Panc1 (cell line): ENCODE data around the gene DUXB. TPM values are rescaled to one million over a fixed set of nuclear protein-coding genes. Genes with fewer than 3 reads are reported as not detected.

Experiments used
- ATAC-seq: fragments of 200-7000 bp; cut with Tn5 transposase; 2 replicates; pipeline ENCODE4 v1.9.1; 2020; ENCODE audit warnings: mild to moderate bottlenecking, moderate library complexity
- BruUV-seq: library from RNA; stranded (reverse); fragments of 400-500 nt; replicated peaks from 2 replicates; lab custom pipeline; 2021; lab: Mats Ljungman, UMichigan
- CTCF ChIA-PET: fragments of 300-600 bp; sonication (Branson Sonifier 250); formaldehyde crosslinking; loops from one replicate; lab custom pipeline; 2022; ENCODE audit warnings: antibody characterized with exemption; lab: Charles Lee
- POLR2A ChIA-PET: fragments of 300-600 bp; sonication (Branson Sonifier 250); formaldehyde crosslinking; loops from one replicate; lab custom pipeline; 2022; ENCODE audit warnings: antibody characterized with exemption; lab: Charles Lee
- DNase-seq: peaks from one replicate; pipeline ENCODE4 v3.0.0-alpha.2; 2010; ENCODE audit warnings: low read depth, low spot score
- H3K27ac ChIP-seq: 2 replicates; pipeline ENCODE4 v1.5.1; 2011; ENCODE audit warnings: mild to moderate bottlenecking, low read length, inconsistent platforms
- H3K27me3 ChIP-seq: fragments of 200-500 bp; sonication (Bioruptor generic); 2 replicates; pipeline ENCODE4 v1.6.0; 2014; ENCODE audit warnings: low read length, inconsistent platforms; ENCODE audit not compliant: control insufficient read depth, insufficient read depth
- H3K36me3 ChIP-seq: fragments of 200-500 bp; sonication (Bioruptor generic); 2 replicates; pipeline ENCODE4 v1.5.1; 2014; ENCODE audit warnings: inconsistent platforms, mild to moderate bottlenecking, low read length, moderate library complexity; ENCODE audit not compliant: control insufficient read depth, insufficient read depth
- H3K4me1 ChIP-seq: 2 replicates; pipeline ENCODE4 v1.5.1; 2011; ENCODE audit warnings: inconsistent platforms, mild to moderate bottlenecking, low read length, moderate library complexity; ENCODE audit not compliant: control insufficient read depth, insufficient read depth
- H3K4me3 ChIP-seq, 2 experiments: 2 replicates each; pipeline ENCODE4 v1.5.1; 2011 to 2012; ENCODE audit warnings: low read depth in 2 of 2, low read length in 2 of 2, mild to moderate bottlenecking in 2 of 2, inconsistent platforms in 1 of 2, moderate library complexity in 1 of 2
- H3K9me3 ChIP-seq: fragments of 200-500 bp; sonication (Bioruptor generic); 2 replicates; pipeline ENCODE4 v1.5.1; 2014; ENCODE audit warnings: low read depth, mild to moderate bottlenecking, inconsistent platforms, low read length, moderate library complexity; ENCODE audit not compliant: control insufficient read depth, insufficient read depth
- POLR2AphosphoS5 ChIP-seq: IDR thresholded peaks from 2 replicates; pipeline ENCODE4 v1.6.1; 2012; ENCODE audit warnings: mild to moderate bottlenecking, low read depth, low read length, moderate library complexity
- SIN3A ChIP-seq: IDR thresholded peaks from 2 replicates; pipeline ENCODE4 v1.6.1; 2012; ENCODE audit warnings: low read depth, mild to moderate bottlenecking, low read length, moderate library complexity, borderline replicate concordance; ENCODE audit not compliant: insufficient read depth
- TCF7L2 ChIP-seq: IDR thresholded peaks from 2 replicates; pipeline ENCODE4 v1.6.1; 2011; ENCODE audit warnings: mild to moderate bottlenecking, low read depth, low read length, inconsistent platforms
- in situ Hi-C: cut with HindIII; loops from 2 replicates; pipeline ENCODE4 v1.10.0; 2016; ENCODE audit warnings: low sequenced_read_pairs, low pct_unique_long_range_greater_than_20kb
- intact Hi-C: fragments of 100-400 bp; cut with micrococcal nuclease; formaldehyde crosslinking; loops from one replicate; pipeline ENCODE4 v1.10.0; 2022; ENCODE audit not compliant: unreplicated experiment
- total RNA-seq: library from RNA; stranded (reverse); gene quantifications from one replicate; pipeline ENCODE4 v1.2.1, GENCODE V29; 2021; ENCODE audit not compliant: unreplicated experiment
- TF ChIP-seq, protein P1 (sequence below), 2 experiments: IDR thresholded peaks; 2 replicates each; pipeline ENCODE4 v1.6.1; 2011 to 2012; ENCODE audit warnings: low read depth in 2 of 2, control low read depth in 1 of 2, low read length in 1 of 2, mild to moderate bottlenecking in 1 of 2, moderate library complexity in 1 of 2; ENCODE audit not compliant: insufficient read depth in 1 of 2
- TF ChIP-seq, protein P2 (sequence below): fragments of 450-650 bp; IDR thresholded peaks from 2 replicates; pipeline ENCODE4 v1.5.1; 2017; ENCODE audit warnings: mild to moderate bottlenecking

The DUXB gene
- total RNA-seq, 1 experiment from 2014 or later: not detected

DNA sequence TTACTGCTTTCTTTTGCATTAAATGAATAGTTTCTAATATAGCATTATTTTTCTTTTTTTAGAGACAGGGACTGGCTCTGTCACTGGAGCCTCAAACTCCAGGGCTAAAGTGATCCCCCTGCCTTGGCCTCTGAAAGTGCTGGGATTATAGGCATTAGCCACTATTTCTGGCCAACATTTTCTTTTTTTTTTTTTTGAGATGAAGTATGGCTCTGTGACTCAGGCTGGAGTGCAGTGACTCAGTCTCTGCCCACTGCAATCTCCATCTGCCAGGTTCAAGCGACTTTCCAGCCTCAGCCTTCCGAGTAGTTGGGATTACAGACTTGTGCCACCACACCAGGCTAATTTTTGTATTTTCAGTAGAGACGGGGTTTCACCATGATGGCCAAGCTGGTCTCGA, 2.0 kb upstream of the DUXB start:
- intact Hi-C loops (no loop called here), in situ Hi-C loops (no loop called here)
- Histone ChIP-seq H3K27ac (no peak overlapping the region), H3K4me1 (no peaks in the 10 kb centered on the region), H3K4me3 (no peak overlapping the region), H3K27me3 (no peaks in the 10 kb centered on the region), H3K36me3 (no peaks in the 10 kb centered on the region), H3K9me3 (no peaks in the 10 kb centered on the region)
- CTCF ChIA-PET: no interaction called here
- no TSS peak for BruUV-seq
- POLR2A ChIA-PET: no interaction called here
- DNase-seq: no peak
- no peak for ATAC-seq
- TF ChIP-seq POLR2AphosphoS5: no peak
- TF ChIP-seq, protein P1, sequence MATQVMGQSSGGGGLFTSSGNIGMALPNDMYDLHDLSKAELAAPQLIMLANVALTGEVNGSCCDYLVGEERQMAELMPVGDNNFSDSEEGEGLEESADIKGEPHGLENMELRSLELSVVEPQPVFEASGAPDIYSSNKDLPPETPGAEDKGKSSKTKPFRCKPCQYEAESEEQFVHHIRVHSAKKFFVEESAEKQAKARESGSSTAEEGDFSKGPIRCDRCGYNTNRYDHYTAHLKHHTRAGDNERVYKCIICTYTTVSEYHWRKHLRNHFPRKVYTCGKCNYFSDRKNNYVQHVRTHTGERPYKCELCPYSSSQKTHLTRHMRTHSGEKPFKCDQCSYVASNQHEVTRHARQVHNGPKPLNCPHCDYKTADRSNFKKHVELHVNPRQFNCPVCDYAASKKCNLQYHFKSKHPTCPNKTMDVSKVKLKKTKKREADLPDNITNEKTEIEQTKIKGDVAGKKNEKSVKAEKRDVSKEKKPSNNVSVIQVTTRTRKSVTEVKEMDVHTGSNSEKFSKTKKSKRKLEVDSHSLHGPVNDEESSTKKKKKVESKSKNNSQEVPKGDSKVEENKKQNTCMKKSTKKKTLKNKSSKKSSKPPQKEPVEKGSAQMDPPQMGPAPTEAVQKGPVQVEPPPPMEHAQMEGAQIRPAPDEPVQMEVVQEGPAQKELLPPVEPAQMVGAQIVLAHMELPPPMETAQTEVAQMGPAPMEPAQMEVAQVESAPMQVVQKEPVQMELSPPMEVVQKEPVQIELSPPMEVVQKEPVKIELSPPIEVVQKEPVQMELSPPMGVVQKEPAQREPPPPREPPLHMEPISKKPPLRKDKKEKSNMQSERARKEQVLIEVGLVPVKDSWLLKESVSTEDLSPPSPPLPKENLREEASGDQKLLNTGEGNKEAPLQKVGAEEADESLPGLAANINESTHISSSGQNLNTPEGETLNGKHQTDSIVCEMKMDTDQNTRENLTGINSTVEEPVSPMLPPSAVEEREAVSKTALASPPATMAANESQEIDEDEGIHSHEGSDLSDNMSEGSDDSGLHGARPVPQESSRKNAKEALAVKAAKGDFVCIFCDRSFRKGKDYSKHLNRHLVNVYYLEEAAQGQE (IDR thresholded peaks at IDR 0.05; ENCODE audit: insufficient read depth in 1 of 2, low read depth in 2 of 2, low read length in 1 of 2): no peak
- TF ChIP-seq SIN3A: no peak
- TF ChIP-seq, protein P2, sequence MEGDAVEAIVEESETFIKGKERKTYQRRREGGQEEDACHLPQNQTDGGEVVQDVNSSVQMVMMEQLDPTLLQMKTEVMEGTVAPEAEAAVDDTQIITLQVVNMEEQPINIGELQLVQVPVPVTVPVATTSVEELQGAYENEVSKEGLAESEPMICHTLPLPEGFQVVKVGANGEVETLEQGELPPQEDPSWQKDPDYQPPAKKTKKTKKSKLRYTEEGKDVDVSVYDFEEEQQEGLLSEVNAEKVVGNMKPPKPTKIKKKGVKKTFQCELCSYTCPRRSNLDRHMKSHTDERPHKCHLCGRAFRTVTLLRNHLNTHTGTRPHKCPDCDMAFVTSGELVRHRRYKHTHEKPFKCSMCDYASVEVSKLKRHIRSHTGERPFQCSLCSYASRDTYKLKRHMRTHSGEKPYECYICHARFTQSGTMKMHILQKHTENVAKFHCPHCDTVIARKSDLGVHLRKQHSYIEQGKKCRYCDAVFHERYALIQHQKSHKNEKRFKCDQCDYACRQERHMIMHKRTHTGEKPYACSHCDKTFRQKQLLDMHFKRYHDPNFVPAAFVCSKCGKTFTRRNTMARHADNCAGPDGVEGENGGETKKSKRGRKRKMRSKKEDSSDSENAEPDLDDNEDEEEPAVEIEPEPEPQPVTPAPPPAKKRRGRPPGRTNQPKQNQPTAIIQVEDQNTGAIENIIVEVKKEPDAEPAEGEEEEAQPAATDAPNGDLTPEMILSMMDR: no peak
- no peak for TF ChIP-seq TCF7L2

DNA sequence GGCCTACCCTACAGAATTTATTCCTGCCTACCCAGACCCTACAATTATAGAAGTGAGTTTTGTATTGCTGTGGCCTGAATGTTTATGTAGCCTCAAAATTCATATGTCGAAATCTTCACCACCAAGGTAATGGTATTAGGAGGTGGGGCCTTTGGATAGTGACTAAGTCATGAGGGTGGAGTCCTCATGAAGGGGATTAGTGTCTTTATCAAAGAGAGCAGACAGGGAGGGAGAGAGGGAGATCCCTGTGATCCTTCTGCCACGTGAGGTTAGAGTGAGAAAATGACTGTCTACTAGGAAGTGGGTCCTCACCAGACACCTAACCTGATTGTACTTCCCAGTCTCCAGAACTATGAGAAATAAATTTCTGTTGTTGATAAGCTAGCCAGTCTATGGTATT, 981 bp upstream of the DUXB start:
- intact Hi-C loops (no loop called here), in situ Hi-C loops (no loop called here)
- DNase-seq (no peak), ATAC-seq (no peak)
- Histone ChIP-seq H3K36me3 (no peaks in the 10 kb centered on the region), H3K4me1 (no peaks in the 10 kb centered on the region), H3K9me3 (no peaks in the 10 kb centered on the region), H3K4me3 (no peak overlapping the region), H3K27me3 (no peaks in the 10 kb centered on the region), H3K27ac (no peak overlapping the region)
- POLR2A ChIA-PET: no interaction called here
- TF ChIP-seq TCF7L2: no peak
- no TSS peak for BruUV-seq
- CTCF ChIA-PET: no interaction called here

DNA sequence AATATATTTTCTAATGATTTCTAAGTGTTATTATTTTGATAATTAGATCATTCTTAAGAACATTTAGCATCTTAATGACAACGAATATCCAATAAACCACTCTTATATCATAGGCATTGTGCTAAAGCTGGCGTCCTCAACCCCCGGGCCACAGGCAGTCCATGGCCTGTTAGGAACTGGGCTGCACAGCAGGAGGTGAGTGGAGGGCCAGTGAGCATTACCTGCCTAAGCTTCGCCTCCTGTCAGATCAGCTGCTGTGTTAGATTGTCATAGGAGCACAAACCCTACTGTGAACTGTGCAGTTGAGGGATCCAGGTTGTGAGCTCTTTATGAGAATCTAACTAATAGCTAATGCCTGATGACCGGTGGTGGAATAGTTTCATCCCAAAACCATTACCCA, 3.7 kb downstream of the DUXB start:
- TF ChIP-seq, protein P2: no peak
- TF ChIP-seq, protein P1 (IDR thresholded peaks at IDR 0.05; ENCODE audit: insufficient read depth in 1 of 2, low read depth in 2 of 2, low read length in 1 of 2): no peak
- no peak for TF ChIP-seq POLR2AphosphoS5
- TF ChIP-seq SIN3A: no peak
- TF ChIP-seq TCF7L2: no peak
- no peaks in the 10 kb centered on the region for H3K4me1 ChIP-seq
- H3K27me3 ChIP-seq: no peaks in the 10 kb centered on the region
- H3K9me3 ChIP-seq: no peaks in the 10 kb centered on the region
- H3K36me3 ChIP-seq: no peaks in the 10 kb centered on the region
- no peak overlapping the region for H3K4me3 ChIP-seq
- BruUV-seq: no TSS peak
- DNase-seq: no peak
- intact Hi-C loops (no loop called here), in situ Hi-C loops (no loop called here)
- no peak for ATAC-seq
- no peak overlapping the region for H3K27ac ChIP-seq
- ChIA-PET CTCF (no interaction called here), POLR2A (no interaction called here)
